IPS-18c (cell line): Measurements from ENCODE around the gene APOE.
"Not testable (repeated sequence)": the region's sequence is repeated elsewhere in the genome, so short reads cannot be mapped to it uniquely, and the experiment has no call there.

ENCODE experiments used
- H3K4me3 ChIP-seq: 2 replicates; pipeline ENCODE4 v1.7.0; 2013; ENCODE audit warnings: low read depth, mild to moderate bottlenecking, low read length, moderate library complexity; ENCODE audit not compliant: insufficient read depth
- H3K9me3 ChIP-seq: one replicate; pipeline ENCODE4 v1.6.1; 2013; ENCODE audit warnings: mild to moderate bottlenecking, low read length, moderate library complexity; ENCODE audit not compliant: control insufficient read depth, insufficient read depth

Gene APOE

DNA sequence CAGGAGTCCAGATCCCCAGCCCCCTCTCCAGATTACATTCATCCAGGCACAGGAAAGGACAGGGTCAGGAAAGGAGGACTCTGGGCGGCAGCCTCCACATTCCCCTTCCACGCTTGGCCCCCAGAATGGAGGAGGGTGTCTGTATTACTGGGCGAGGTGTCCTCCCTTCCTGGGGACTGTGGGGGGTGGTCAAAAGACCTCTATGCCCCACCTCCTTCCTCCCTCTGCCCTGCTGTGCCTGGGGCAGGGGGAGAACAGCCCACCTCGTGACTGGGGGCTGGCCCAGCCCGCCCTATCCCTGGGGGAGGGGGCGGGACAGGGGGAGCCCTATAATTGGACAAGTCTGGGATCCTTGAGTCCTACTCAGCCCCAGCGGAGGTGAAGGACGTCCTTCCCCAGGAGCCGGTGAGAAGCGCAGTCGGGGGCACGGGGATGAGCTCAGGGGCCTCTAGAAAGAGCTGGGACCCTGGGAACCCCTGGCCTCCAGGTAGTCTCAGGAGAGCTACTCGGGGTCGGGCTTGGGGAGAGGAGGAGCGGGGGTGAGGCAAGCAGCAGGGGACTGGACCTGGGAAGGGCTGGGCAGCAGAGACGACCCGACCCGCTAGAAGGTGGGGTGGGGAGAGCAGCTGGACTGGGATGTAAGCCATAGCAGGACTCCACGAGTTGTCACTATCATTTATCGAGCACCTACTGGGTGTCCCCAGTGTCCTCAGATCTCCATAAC, at the start of gene APOE:
Gene APOE, plus strand, starts transcription at position 360 of the 724 bp plus-strand sequence. CDS start 829 bp downstream, outside the sequence.
- no peaks in the 10 kb centered on the region for H3K9me3 ChIP-seq
- H3K4me3 ChIP-seq: peak within 1 kb of the TSS; percentile 62

DNA sequence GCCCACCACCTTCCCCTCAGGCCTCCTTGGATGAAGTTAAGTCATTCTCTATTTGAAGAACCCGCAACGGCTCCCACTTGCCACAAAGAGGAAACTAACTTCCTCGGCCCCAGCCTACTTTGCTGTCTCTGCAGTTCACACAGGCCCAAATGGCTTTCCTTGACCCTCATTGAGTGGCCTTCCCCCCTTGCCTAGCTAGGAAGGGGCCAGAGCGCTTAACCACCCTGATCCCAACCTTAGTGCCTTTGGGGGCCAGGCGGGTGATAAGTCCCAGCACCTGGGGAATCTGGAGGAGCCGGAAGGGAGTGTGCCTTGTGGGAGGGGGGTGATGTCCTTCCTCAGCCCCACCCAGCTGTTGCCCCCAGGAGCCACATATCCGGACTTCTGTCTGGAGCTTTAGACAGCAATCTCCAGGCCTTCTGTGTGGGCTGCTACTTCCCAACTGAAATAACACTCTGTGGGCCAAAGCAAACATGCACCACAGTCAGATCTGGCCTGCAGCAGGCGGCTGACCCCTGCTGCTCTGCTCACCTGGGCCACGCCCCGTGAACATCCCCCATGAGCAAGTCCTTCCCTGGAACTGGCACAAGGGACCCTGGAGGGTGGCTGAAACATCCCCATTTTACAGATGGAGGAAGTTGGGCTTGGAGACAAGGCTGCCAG, 49.0 kb upstream of the APOE start:
- no peak overlapping the region for H3K4me3 ChIP-seq
- H3K9me3 ChIP-seq: peaks cover 2% of the 10 kb centered on the region

- Histone ChIP-seq H3K9me3 (peaks cover 2% of the 10 kb centered on the region), H3K4me3 (no peak overlapping the region)
Measured at GRCh38 chr19:44857837-44858236, 47.8 kb upstream of the APOE start.

DNA sequence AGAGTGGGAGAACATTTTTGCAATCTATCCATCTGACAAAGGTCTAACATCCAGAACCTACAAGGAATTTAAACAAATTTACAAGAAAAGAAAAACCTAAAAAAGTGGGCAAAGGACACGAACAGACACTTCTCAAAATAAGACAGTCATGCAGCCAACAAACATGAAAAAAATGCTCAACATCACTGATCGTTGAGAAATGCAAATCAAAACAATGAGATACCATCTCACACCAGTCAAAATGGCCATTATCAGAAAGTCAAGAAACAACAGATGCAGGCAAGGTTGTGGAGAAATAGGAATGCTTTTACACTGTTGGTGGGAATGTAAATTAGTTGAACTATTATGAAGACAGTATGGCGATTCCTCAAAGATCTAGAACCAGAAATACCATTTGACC, 44.0 kb upstream of the APOE start:
- H3K9me3 ChIP-seq, H3K4me3 ChIP-seq: not testable (repeated sequence)

DNA sequence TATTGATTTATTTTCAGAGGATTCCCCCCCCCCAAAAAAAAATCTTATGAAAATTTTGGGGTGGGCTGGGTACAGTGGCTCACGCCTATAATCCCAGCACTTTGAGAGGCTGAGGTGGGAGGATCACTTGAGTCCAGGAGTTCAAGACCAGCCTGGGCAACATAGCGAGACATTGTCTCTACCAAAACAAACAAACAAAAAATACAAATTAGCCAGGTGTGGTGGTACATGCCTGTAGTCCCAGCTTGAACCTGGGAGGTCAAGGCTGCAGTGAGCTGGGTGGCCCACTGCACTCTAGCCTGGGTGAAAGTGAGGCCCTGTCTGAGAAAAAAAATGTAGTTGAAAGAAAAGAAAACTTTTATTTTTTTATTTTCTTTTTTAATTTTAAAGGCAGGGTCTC, 41.6 kb upstream of the APOE start:
- Histone ChIP-seq H3K4me3 (no peak overlapping the region), H3K9me3 (no peaks in the 10 kb centered on the region)

GRCh38 chr19:44865196-44865767, 40.3 kb upstream of the APOE start:
- Histone ChIP-seq H3K4me3 (no peak overlapping the region), H3K9me3 (no peaks in the 10 kb centered on the region)

DNA sequence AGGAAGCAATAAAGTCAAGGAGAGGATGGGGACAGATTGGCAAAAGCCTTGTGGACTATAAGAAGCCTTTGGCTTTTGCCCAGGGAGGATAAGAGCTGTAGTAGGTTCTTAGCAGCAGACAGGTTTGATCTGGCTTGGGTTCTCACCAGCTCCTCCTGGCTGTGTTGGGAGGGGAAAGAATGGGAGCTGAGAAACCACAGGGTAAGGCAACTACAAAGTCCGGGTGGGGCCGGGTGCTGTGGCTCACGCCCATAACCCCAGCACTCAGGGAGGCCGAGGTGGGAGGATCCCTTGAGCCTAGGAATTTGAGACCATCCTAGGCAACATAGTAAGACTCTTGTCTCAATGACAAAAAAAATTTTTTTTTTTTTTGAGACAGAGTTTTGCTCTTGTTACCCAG, 38.9 kb upstream of the APOE start:
- Histone ChIP-seq H3K9me3 (no peaks in the 10 kb centered on the region), H3K4me3 (no peak overlapping the region)

- H3K9me3 ChIP-seq: no peaks in the 10 kb centered on the region
- no peak overlapping the region for H3K4me3 ChIP-seq
Measured at GRCh38 chr19:44867578-44867977, 38.0 kb upstream of the APOE start.

DNA sequence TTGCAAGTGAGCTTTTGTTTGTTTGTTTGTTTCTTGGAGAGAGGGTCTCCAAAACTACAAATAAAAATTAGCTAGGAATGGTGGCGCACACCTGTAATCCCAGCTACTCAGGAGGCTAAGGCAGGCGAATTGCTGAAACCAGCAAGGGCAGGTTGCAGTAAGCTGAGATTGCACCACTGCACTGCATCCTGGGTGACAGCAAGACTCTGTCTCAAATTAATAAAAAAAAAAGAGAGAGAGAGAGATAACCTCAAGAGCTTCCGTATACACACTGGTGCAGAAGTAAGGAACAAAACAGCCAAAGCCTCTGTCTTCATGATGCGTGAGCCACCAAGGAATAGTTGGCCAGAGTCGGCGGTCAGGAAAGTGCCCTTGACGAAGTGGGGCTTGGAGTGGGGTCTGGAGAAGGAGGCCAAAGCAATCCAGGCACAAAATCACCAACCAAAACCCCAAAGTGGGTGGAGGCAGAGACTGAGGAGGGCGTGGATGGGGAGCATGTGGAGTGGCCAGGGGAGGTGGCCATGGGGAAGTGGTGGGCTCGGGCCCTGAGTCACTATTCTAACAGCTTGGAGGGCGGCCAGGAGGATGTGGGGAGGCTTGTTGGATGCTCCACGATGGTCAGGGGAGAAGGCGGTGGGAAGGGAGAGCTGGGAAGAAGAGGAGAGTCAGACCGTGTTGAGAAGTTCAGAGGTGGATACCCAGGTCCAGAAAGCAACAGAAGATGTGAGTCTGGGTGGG, 35.7 kb upstream of the APOE start:
- no peaks in the 10 kb centered on the region for H3K9me3 ChIP-seq

DNA sequence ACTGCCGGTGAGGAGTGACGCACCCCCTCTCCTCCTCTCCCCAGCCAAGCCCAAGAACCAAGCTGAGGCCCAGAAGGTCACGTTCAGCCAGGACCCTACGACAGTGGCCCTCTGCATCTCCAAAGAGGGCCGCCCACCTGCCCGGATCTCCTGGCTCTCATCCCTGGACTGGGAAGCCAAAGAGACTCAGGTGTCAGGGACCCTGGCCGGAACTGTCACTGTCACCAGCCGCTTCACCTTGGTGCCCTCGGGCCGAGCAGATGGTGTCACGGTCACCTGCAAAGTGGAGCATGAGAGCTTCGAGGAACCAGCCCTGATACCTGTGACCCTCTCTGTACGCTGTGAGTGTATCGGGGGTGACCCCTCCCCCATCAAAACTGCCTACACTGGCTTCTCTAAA, 33.8 kb upstream of the APOE start:
- Histone ChIP-seq H3K9me3 (no peaks in the 10 kb centered on the region), H3K4me3 (no peak overlapping the region)

More for the DNA sequence above, 35.7 kb upstream of the APOE start:
- no peak overlapping the region for H3K4me3 ChIP-seq

DNA sequence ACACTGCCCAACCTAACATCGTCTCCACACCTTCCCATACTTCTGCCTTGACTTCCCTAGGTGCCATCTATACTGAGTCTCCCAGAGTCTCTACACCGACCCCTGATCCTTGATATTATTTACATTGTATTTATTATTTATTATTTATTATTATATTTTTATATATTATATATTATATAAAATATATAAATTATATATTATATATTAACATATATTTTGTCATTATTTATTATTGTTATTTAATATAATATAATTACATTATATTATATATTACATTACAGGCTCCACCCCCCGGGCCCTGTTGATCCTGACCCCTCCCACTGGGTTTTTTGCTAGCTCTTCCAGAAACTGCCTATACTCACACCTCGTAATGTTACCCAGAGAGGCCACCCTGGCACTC, 32.9 kb upstream of the APOE start:
- H3K9me3 ChIP-seq: no peaks in the 10 kb centered on the region
- no peak overlapping the region for H3K4me3 ChIP-seq

DNA sequence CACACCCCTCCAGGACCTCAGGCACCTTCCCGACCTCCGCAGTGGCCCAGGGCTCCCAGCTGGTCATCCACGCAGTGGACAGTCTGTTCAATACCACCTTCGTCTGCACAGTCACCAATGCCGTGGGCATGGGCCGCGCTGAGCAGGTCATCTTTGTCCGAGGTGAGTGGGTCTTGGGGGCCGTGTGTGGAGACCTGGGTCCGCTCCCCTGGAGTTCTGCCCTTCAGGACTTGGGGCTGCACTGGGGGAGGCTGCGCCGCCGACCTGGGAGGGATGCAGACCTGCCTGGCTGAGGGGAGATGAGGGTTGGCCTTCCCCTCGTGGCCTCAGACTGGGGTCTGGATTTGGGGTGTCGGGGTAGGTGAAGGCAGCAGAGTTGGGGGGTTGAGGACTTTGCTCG, 31.3 kb upstream of the APOE start:
- Histone ChIP-seq H3K4me3 (no peak overlapping the region), H3K9me3 (no peaks in the 10 kb centered on the region)

GRCh38 chr19:44875666-44876451, 29.7 kb upstream of the APOE start:
- no peaks in the 10 kb centered on the region for H3K9me3 ChIP-seq
- no peak overlapping the region for H3K4me3 ChIP-seq

DNA sequence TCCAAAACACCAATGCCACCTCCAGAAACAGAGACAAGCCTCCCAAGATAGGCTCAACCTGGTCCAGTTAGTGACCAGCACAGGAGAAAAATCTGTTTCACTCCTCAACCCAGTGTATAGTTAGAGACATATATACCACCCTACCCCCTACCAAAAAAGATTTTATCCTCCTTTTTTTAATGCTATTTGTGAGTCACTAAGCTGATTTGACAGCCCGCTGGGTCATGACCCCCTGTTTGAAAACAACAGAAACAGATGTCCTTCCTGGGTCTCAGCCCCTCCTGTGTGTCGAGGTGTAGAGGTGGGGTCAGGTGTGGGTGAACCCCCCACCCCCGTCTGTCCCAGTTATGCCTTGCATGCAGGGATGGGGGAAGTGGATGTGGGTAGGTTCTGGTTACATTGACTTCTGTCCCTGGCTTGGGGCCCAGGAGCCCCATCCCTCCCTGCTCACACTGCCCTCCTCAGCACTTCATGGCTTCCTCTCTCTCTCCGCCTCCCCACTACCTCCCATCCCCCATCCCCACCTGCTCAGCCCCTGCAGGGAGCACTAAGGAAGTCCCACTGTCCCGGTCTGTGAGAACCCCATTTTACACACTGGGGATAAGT, 28.6 kb upstream of the APOE start:
- Histone ChIP-seq H3K4me3 (no peak overlapping the region), H3K9me3 (no peaks in the 10 kb centered on the region)

DNA sequence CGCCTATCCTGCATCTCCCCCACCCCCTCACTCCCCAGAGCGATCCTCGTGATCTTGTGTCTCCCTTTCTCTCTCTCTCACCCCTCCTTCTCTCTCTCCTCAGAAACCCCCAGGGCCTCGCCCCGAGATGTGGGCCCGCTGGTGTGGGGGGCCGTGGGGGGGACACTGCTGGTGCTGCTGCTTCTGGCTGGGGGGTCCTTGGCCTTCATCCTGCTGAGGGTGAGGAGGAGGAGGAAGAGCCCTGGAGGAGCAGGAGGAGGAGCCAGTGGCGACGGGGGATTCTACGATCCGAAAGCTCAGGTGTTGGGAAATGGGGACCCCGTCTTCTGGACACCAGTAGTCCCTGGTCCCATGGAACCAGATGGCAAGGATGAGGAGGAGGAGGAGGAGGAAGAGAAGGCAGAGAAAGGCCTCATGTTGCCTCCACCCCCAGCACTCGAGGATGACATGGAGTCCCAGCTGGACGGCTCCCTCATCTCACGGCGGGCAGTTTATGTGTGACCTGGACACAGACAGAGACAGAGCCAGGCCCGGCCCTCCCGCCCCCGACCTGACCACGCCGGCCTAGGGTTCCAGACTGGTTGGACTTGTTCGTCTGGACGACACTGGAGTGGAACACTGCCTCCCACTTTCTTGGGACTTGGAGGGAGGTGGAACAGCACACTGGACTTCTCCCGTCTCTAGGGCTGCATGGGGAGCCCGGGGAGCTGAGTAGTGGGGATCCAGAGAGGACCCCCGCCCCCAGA, 27.3 kb upstream of the APOE start:
- Histone ChIP-seq H3K9me3 (no peaks in the 10 kb centered on the region), H3K4me3 (no peak overlapping the region)
